Body of pancreas (tissue), 4 donors: ENCODE measurements around the gene RGS17. TPM values are rescaled to one million over a fixed set of nuclear protein-coding genes. Genes with fewer than 3 reads are reported as not detected.
A peak's percentile ranks its signal among the peaks of the same experiment; 100 is the strongest.

Experiments
- ATAC-seq: fragments of 150-250 bp; one replicate; pipeline ENCODE4 v1.9.1; 2016
- DNase-seq, 4 donors: peaks; one replicate each; pipeline ENCODE4 v3.0.0-alpha.2; 2019
- H3K27ac ChIP-seq, 4 donors: fragments of 200-600 bp; sonication (generic); 1 replicate in 3 of 4; 2 replicates in 1 of 4; pipeline versions ENCODE4 v1.5.1 to v1.6.1; 2016 to 2019; ENCODE audit warnings: mild to moderate bottlenecking in 1 of 4, mixed read lengths in 1 of 4, moderate library complexity in 1 of 4
- H3K27me3 ChIP-seq, 2 donors: fragments of 200-600 bp; sonication (generic); one replicate each; pipeline ENCODE4 v1.6.0; 2016; ENCODE audit warnings: mild to moderate bottlenecking in 1 of 2
- H3K36me3 ChIP-seq, 2 donors: fragments of 200-600 bp; sonication (generic); replicated peaks in 1 of 2; 2 replicates each; pipeline ENCODE4 v1.5.1; 2016; ENCODE audit warnings: low read depth in 2 of 2; ENCODE audit not compliant: insufficient read depth in 1 of 2
- H3K4me1 ChIP-seq: fragments of 200-600 bp; sonication (generic); one replicate; pipeline ENCODE4 v1.6.0; 2016
- H3K4me3 ChIP-seq, 2 donors: fragments of 200-600 bp; sonication (generic); 1 replicate in 1 of 2; 2 replicates in 1 of 2; pipeline ENCODE4 v1.5.1; 2016 to 2019
- H3K9me3 ChIP-seq, 3 donors: fragments of 200-600 bp; sonication (generic); 1 replicate in 2 of 3; 2 replicates in 1 of 3; pipeline ENCODE4 v1.5.1; 2016
- CTCF ChIP-seq, 7 experiments: fragments of 450-650 bp in 4 of 7; fragments of 200-600 bp in 3 of 7; sonication (generic) in 3 of 7; IDR thresholded peaks; one replicate each; pipeline ENCODE4 v1.5.1; 2016 to 2019; ENCODE audit warnings: antibody characterized with exemption in 7 of 7
- POLR2A ChIP-seq, 3 donors: fragments of 450-650 bp; IDR thresholded peaks; one replicate each; pipeline ENCODE4 v1.6.1; 2016; ENCODE audit warnings: antibody characterized with exemption in 3 of 3, mild to moderate bottlenecking in 2 of 3
- WGBS, 2 donors: methylation state at CpG; one replicate each; pipeline ENCODE4 v1.1.5; 2017; 5-methylcytosine and 5-hydroxymethylcytosine counted together
- intact Hi-C: fragments of 100-400 bp; cut with DNase I; formaldehyde crosslinking; loops from one replicate; pipeline ENCODE4 v1.15.1; 2023
- total RNA-seq, 2 donors: library from RNA; depleted of rRNA; stranded (reverse); fragments of >200 nt; gene quantifications; one replicate each; pipeline ENCODE4 v1.1.0, GENCODE V29; 2016

Gene RGS17
- total RNA-seq, 2 donors from 2014 or later, result 0.33 to 1.0 TPM

DNA sequence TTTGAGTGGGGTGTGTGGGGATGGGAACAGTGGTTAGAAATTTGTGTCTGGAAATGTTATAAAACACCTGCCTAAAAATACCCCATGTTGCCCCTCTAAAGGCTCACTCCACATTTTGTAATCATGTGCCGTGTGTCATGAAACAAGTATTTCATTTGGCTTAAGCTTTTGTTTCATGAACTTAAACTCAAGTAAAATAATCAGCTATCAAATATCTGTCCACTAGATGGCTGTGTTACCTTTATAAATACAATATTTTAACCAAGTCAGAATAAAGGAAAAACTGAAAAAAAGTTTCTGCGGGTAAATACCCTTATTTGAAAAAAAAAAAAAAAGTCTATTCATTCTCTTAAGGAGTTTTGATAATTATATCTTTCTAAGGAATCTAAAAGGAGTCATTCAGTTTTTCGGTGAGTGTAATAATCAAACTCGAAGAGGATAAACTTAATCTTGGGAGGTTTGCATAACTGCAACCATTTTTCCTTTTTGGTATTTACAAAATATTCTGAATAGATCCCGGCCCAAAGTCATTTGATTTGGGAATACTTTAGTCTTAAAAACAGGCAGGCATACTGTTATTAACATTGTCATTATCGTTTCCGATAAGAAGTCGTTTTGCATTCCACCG lies 98.7 kb downstream of the RGS17 start:
- intact Hi-C loops, result loop anchor here (10.0 kb wide), 1 partner anchor 472 kb away; no protein-coding TSS in a partner anchor
- Histone ChIP-seq H3K36me3 (no peaks in the 10 kb centered on the region), H3K9me3 (no peaks in the 10 kb centered on the region), H3K4me1 (peaks cover 13% of the 10 kb centered on the region), H3K4me3 (no peak overlapping the region), H3K27me3 (no peaks in the 10 kb centered on the region), H3K27ac (peak overlapping the region in 1 of 4 donors; percentile 38)
- TF ChIP-seq POLR2A (IDR thresholded peaks at IDR 0.05) (no peak), CTCF (IDR thresholded peaks at IDR 0.05) (peak in 6 of 7 experiments; percentile 37 to 62 (median 56))
- ATAC-seq (peak; percentile 56), DNase-seq (no peak)
- 55 to 58% methylated on average over 9 of the region's 9 CpGs for WGBS, 2 donors

DNA sequence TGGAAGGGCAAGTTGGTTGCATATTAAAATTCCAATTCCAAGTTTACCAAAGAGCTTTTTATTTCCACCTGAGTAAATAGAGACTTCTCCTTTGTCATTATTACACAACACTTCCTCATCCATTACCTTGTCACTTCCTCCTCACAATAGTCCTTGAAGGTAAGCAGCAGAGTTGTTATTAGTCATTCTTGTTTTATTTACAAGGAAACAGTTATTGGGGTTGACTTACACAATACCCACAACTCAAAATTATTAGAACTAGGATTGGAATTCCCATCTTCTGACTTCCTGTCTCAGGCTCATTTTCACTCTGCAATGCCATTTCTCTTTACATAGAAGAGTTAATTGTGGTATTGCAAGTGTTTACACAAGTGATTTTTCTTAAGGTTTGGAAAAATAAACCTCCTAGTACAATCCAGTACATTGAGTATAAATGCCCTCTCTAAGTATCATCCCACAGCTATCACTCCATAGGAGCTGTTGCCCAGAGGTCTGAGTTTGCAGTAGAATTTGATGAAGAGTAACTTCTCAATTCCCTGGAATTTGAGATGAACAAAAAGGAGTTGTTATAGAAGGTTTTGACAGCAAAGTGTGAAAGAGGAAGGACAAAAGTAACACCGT lies 99.6 kb downstream of the RGS17 start:
- intact Hi-C loops, result loop anchor here (10.0 kb wide), 1 partner anchor 473 kb away; no protein-coding TSS in a partner anchor
- ATAC-seq, result peak; percentile 59
- Histone ChIP-seq H3K4me3 (no peak overlapping the region), H3K27me3 (no peaks in the 10 kb centered on the region), H3K9me3 (no peaks in the 10 kb centered on the region), H3K4me1 (peaks cover 13% of the 10 kb centered on the region), H3K27ac (peak overlapping the region in 2 of 4 donors; percentile 38 to 43), H3K36me3 (no peaks in the 10 kb centered on the region)
- WGBS, 2 donors, result 18 to 31% methylated on average over 1 of the region's 1 CpG
- DNase-seq, result no peak
- TF ChIP-seq POLR2A (IDR thresholded peaks at IDR 0.05) (no peak), CTCF (IDR thresholded peaks at IDR 0.05) (no peak)

- 62 to 63% methylated on average over 4 of the region's 4 CpGs for WGBS, 2 donors
Observed at GRCh38 chr6:153028963-153029362, 102.1 kb downstream of the RGS17 start.

DNA sequence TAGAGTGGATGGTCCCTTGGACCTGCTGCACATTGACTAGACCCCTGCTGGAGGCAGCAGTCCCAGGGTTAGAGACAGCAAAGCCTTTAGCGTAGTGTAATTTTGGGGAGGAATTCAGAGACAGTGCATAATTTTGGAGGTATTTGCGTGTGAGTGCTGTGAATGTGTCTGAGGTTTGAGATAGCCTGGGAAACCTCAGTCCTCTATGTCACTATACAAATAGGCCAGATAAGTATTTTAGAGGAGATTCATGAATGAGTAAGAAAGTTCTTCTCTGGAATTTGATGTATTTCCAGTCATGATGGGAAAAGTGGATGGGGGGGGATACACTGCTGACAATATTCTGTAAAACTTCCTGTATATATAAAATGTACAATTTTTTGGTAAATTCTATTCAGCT lies 102.8 kb downstream of the RGS17 start:
- H3K36me3 ChIP-seq, result no peaks in the 10 kb centered on the region
- intact Hi-C loops, result no loop called here
- H3K27ac ChIP-seq, result no peak overlapping the region
- TF ChIP-seq CTCF (IDR thresholded peaks at IDR 0.05), result no peak
- no peak for TF ChIP-seq POLR2A (IDR thresholded peaks at IDR 0.05)
- DNase-seq (no peak), ATAC-seq (no peak)
- no peaks in the 10 kb centered on the region for H3K9me3 ChIP-seq
- H3K4me1 ChIP-seq, result peaks cover 18% of the 10 kb centered on the region
- WGBS, 2 donors, result 81 to 87% methylated on average over 2 of the region's 2 CpGs
- H3K27me3 ChIP-seq, result no peaks in the 10 kb centered on the region
- H3K4me3 ChIP-seq, result no peak overlapping the region

More at GRCh38 chr6:153028963-153029362, 102.1 kb downstream of the RGS17 start:
- Histone ChIP-seq H3K36me3 (no peaks in the 10 kb centered on the region), H3K4me3 (no peak overlapping the region), H3K27me3 (no peaks in the 10 kb centered on the region), H3K4me1 (peaks cover 18% of the 10 kb centered on the region), H3K27ac (no peak overlapping the region), H3K9me3 (no peaks in the 10 kb centered on the region)
- TF ChIP-seq POLR2A (IDR thresholded peaks at IDR 0.05), result no peak
- TF ChIP-seq CTCF (IDR thresholded peaks at IDR 0.05), result no peak
- intact Hi-C loops, result no loop called here
- DNase-seq (no peak), ATAC-seq (no peak)
